HG02571 (cell line): ENCODE data around the gene MORN5.

Experiments used
- ATAC-seq: cut with Tn5 transposase; IDR thresholded peaks from one replicate; pipeline ENCODE4 v1.9.1; 2021; ENCODE audit warnings: mild to moderate bottlenecking, moderate library complexity; ENCODE audit not compliant: unreplicated experiment

Gene MORN5

DNA sequence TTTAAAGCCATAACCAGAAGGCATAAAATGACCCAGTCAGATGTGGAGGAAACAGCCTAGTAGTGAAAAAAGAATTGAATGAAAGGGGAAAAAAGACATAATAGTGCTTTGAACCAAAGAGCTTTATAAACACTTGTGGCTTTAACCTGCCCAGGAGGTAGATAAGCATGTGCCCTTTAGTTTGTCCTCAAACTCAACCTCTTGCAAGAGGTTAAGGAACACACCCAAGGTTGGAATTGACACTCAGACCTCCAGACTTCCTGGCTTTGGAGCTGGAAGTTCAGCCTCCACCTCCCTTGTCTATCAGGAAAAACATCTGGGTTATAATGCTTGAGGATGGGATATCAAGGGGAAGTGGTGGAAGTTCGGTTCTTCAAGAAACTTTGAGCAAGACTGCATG lies 16.4 kb upstream of the MORN5 start:
- ATAC-seq = no peak

DNA sequence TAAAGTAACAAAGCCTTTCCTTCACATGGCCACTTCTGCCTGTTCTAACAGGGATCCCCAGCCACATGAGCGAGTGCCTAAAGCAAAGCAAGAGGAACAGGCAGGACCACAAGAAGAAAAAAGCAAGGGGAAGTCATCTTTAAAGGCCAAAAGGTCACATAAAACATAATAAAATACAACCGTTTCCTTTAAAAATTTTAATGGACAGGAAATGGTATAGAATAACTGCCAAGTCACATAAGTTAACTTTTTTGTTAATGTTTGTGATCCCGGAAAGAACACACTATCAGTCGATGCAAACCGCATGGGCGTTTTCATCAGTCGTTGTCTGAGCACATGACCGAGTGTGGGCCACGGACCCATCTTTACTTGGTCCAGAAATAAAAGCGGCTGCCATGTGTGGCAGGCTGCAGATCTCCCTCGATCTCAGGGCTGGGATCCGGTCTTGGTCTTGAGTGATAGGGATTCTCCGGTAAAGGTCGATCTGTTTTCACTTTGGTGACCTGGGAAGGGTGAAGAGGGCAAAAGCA lies 15.8 kb upstream of the MORN5 start:
- no peak for ATAC-seq

DNA sequence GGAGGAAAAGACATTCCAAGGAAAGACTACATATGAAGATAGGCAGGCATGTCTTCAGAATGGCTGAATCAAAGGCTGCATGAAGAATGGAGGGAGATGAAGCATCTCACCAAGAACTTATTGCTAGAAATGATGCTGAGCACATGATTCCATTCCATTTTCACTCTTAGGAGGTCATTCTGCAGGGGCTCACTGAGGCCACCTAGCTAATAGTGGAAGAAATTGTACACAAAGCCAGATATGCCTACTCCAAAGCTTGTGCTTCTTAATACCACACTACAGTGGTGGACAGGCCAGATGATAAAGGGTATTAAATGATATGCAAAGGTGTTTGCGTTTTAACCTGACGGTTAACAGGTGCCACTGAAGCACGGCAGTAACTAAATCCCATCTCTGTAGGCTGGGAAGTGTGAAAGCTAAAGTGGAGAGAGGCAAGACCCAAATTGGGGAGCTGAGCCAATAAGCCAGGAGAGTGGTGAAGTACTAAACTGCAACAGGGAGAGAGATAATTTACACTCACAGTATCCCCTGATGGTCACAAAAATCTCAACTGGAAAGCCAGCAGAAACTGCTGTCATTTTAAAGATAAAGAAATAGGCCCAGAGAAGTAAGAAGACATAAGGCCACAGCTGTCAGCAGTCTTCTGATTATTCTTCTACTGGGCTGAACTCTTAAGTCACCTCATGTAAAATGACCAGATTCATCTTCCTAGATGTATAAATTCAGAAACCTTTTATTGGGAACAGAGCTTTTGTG lies 14.7 kb upstream of the MORN5 start:
- no peak for ATAC-seq

DNA sequence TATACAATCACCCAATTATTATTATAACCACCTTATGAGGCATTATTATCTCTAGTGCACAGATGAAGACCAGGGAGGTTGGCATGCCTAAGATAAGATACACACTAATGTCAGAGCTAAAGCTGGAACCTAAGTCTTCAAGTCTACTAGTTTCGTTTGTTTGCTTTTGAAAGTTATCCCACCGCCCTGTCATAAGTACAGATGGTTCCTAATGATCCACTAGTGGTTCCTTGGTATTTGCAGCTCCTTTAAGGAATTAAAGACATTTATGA lies 14.2 kb upstream of the MORN5 start:
- no peak for ATAC-seq

DNA sequence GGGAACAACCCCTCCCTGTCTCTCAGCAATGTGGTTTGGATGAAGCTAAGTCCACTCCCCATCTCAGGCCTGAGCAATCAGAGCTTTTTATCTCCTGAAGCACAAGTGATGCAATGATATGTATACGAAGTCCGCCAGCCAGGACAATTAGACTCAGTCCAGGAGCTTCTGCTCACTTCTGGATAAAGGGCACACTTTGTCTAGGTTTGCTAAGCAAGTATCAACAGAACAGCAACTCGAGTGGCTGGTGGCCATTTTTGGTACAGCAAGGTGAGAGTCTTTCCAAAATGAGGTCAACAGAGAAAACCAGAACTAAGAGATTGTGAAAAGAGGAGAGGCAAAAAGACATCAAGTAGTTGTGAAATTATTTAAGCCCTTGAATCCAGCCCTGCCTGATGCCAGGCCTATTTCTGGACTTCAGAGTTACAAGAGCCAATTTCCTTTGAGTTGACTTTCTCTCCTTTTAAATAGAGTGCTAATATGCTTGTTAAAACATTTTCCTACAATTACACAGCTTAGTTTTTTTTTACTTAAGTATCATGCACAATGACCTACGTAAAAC lies 8.4 kb upstream of the MORN5 start:
- no peak for ATAC-seq

DNA sequence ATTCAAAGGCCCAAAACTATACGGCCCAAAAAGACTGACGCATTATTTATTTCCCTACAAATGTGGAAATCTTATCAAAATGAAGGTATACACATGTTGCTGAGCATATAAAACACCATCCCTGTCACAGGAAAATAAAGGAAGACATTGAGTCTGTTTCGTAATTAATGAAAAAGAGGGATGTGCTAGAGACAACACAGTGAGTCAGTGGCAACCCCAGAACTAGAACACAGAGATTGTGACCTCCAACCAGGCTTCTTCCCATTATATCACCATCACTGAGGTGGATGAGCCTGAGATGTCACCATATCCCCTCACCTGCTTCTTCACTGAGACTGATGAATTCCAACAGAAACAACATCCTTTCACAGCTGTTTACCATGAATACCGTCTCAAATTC lies 3.9 kb upstream of the MORN5 start:
- ATAC-seq = no peak

DNA sequence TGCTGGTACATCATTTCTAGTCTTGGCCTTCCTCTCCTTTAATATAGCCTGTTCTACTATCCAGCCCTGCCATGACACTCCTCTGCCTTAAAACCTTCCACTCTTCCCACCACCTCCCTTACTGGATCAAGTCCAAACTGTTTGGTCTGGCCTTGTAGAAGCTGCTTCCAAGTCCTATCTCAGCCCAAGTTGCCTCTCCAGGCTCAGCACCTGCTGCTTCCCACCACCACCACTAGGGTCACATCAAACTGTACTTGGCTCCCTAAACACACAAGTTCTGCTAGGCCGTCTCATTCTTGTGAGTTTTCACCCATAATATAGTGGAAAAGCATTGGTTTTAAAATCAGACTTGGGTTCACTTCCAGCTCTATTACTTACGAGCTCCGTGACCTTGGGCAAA lies 1.5 kb upstream of the MORN5 start:
- ATAC-seq = no peak

DNA sequence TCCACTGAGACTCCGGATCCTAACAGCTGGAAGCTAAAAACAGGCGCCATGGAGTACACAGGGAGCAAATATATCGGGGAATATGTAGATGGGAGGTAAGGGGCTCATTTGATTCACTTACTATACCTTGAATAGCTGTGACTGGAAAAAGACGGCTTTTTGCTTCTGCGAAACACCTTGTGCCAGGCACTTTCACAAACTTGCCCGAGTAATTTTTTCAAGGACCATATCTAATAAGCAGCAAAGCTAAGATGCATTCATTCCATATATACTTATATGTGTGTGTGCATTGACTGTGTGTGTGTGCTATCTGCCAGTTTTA lies 178 bp downstream of the MORN5 start:
- no peak for ATAC-seq

DNA sequence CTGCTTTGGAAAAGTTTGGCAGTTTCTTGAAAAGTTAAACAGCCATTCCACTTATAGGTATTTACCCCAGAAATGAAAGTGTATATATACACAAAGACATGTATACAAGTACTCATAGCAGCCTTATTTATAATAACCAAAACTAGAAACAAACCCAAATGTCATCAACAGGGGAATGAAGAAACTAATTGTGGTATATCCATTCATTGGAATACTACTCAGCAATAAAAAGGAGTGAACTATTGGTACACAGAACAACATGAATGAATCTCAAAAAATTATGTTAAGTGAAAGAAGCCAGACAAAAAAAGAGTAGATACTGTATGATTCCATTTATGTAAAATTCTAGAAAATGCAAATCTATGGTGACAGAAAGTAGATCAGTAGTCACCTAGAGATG lies 2.7 kb downstream of the MORN5 start:
- no peak for ATAC-seq

DNA sequence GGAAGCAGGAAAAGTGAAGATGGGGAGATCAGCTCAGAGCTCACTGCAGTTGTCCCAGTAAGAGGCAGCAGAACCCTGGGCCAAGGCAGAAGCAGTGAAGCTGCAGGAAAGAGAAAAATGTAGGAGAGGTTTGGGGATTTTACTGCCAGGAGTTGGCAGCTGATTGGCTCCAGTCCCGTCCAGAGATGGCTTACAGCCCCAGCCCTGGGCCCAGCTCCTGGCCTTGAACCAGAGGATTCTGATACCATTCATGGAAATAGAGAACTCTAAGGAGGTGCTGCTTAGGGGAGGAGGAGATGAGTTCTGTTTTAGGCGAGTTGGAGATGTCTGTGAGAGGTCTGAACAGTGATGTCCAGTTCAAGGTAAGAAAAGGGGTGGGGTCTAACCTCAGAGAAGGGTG lies 4.6 kb downstream of the MORN5 start:
- no peak for ATAC-seq

DNA sequence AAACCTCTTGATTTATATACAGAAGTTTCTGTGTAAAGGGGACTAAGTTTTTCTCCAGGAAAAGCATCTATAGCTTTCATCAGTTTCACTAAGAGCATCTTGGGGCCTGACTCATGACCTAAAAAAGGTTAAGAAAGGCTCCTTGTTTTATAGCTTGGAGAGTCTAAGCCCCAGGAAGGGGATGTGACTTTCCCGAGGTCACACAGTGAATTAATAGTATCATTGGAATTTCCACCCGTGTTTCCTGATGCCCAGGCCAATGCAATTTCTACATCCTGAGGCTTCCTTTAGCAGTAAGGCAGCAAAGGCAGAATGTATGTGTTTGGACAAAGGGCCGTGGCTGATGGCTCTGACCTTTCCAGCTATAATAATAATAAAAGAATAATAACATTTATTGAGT lies 8.6 kb downstream of the MORN5 start:
- ATAC-seq = no peak

DNA sequence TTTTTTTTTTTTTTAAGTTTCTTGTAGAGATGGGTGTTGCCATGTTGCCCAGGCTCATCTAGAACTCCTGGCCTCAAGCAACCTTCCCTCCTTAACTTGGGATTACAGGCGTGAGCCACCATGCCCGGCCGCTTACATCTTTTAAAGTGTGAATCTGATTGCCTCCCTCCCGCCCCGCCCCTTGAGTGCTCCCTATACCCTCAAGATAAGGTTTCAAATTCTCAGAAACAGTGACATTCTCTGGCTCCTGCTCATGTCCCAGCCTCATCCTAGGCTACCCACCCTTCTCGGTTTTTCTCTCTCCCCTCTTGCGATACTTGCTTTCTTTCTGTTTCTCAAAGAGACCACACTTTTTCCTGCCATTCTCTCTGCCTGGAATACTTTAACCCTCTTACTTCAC lies 12.4 kb downstream of the MORN5 start:
- no peak for ATAC-seq

DNA sequence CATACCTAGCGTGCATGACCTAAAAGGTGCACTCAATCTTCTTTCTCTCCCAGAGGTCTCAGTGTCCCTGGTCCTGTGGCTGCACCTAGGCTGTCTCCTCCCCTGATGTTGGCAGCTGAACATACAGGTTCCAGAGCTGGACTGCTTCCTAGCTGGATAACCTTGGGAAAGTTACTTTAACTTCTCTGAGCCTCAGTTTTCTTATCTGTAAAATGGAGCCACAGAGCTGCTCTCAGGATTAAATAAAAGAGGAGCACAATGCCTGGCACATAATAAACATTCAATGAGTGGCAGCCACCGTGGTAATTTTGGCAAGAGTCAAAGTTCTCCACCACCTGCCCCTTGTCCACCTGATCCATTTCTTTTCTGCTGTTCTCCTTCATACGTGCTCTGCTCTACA lies 14.0 kb downstream of the MORN5 start:
- no peak for ATAC-seq

DNA sequence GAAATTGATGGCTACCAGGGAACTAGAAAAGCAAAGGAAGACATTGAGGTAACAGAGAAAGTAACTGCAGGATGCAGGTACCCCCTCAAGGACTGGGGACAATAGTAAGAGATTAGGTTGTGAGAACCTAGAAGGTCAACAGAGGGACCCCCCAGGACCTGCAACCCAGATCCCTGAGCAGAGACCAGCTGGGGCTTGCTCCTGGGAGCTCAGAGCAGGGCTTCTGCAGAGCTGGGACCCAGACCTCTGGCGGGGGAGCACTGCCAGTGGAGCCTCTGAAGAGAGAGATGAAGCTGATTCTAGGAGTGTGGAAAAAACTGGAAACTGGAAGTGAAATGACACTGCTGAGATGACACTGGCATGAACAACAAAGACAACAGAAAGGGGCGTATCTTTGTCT lies 17.2 kb downstream of the MORN5 start:
- no peak for ATAC-seq

DNA sequence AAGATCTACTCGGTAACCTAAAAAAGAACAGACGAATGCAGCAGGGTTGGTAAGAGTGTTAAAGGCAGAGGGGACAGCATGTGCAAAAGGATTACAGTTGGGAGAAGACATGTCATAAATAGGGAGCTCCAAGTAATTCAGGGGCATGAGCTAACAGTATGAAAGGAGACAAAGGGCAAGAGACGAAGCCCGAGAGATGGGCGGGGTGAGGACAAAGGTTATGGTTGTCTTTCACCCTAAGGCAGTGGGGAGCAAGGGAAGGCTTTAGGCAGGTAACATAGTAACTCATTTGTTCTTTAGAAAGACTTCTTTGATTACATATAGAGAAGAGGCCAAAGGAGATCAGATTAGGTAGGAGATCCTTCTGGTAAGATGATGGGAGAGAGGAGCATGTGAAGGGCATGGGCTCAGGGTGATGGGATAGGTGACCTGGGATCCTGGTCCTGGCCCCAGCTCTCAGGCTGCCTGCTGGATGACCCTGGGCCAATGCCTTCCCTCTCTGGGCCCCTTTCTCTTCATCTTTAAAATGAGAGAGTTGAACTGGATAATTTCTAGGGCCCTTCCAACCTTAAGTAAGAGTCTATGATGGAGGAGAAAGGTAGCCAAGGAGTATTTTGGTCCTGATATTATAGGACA lies 19.5 kb downstream of the MORN5 start:
- ATAC-seq = no peak

DNA sequence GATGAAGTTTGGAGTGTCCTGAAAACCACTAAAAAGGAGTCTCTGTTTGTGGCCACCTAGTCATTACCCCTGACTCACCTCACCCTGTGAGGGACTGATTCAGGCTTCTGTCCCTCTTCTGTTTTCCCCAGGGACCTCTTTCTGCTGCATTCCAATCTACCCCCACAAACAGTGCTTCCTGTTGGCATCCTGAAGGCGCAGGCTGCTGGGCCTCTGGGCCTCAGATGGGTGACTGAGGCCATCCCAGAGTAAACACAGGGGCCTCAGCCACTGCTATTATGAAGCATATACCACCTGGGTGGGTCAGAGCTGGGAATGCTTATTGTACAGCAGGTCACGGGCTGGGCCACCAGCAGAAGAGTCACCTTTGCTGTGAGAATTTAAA lies 20.0 kb downstream of the MORN5 start:
- ATAC-seq = no peak

DNA sequence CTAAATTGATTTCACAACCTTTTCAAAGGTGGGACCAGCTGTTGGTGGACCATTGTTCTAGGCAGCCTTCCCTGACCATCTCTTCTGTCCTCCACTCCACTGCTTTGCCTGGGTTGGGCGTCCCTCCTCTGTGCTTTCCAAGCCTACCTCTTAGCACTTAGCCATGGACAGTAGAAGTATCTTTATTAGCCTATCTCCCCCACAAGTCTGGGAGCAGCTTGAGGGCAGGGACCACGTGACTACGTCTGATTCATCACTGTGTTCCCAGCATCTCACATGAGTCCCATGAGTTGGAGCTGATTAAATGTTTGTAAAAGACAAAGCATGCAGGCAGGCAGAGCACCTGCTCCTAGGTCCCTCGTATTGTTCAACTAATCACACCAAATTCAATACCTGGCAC lies 20.9 kb downstream of the MORN5 start:
- no peak for ATAC-seq

DNA sequence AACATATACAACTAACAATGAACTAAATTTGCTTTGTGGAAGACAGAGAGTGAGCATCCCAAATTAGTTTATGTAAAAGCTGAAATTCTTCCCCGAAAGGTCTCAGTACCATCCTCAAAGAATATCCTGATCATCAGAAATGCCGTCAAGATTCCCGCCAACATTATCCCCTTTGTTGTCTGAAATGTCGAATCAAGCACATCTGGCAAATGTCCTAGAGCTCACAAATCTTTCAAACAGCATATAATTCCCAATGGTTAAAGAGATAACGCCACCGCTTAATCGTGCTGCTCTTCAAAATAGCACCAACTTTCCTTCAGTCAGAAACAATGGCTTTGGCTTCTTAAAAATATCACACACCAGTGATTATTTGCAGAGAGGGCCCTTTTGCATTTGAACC lies 23.8 kb downstream of the MORN5 start:
- ATAC-seq = no peak

DNA sequence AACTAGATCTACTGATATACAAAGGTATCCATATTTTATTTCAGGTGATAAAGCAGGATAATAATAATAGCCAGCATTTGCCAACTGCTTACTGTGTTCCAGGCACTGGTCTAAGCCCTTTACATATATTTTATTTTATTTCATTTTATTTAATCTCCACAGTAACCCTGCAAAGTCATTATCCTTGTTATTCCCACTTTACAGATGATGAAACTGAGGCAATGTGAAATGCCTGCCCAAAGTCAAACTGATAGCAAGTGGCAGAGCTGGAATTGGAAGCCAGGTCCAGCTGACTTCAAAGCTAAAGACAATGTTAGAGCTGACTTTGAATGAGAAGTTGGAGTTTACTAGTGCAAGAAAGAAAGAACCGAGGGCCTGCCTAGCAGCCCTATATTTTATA lies 24.8 kb downstream of the MORN5 start:
- ATAC-seq = no peak

DNA sequence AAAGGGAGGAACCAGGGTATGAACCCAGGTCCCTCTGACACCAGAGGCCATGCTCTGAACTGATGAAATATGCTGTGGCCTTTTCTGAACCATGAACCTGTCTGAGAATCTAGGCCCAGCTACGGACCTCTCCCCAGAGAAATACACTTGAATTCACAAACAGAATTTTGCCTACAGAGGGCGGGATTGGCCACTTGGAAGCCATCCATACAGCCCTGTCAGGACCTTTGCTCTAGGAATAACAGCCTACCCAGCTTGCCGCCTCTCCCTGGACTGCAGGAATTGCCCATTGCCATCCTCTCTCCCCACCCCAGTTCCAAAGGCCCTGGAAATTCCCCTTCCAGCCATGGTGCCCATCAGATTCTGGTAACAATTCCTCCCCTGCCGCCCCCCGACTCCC lies 26.6 kb downstream of the MORN5 start:
- no peak for ATAC-seq

DNA sequence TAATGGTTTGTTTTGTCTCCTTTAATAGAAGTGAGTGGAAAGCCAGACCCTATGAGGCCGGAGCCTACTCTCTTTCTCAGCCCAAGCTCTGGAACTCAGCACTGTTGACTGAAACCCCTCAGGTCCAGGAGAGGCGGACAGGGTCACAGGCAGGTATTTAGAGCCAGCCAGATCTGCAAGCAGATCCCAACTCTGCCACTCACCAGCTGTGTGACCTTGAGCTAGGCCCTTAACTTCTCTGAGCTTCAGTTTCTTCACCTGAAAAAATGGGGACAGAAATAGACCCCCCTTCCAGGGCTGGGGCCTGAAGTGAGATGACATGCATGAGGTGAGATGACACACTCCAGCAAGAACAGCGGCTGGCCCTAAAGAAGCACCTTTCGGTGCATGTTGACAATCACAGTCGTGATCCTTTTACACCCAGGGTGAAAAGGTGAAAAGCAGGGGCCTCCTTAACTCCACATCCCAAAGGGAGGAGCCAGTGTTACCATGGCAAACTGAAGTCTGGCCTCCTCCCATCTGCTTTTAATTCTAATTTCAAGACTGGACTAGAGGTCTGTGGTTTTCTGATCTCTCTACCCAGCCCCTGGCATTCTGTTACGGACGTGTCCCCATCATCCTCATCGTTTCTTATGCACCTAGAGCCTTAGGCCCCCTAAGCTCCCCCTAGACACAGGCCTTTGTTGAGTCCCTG lies 27.2 kb downstream of the MORN5 start:
- no peak for ATAC-seq

DNA sequence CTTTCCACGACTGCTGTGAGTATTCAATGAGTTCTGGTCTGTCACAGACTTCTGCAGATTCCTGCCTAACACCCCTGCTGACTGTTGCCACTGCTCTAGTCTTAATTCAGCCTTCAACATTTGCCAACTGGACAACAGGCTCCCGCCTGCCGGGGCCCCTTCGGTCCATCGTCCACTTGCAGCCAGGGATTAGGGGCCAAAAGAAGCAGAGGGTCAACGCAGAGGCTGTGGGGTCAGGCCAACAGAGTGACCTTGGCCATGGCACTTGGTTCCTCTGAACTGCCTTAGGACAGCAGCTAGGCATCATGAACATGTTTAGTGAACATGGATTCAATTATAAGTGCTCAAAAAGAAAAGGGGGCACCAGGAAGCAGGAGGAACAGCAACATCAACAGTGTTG lies 28.7 kb downstream of the MORN5 start:
- no peak for ATAC-seq
